LNCAP (cell line): ENCODE results near the gene DECR2.

Experiments used
- CTCF ChIP-seq: fragments of 450-650 bp; IDR thresholded peaks from 2 replicates; pipeline ENCODE4 v1.5.1; 2017; ENCODE audit warnings: mild to moderate bottlenecking

Gene DECR2

DNA sequence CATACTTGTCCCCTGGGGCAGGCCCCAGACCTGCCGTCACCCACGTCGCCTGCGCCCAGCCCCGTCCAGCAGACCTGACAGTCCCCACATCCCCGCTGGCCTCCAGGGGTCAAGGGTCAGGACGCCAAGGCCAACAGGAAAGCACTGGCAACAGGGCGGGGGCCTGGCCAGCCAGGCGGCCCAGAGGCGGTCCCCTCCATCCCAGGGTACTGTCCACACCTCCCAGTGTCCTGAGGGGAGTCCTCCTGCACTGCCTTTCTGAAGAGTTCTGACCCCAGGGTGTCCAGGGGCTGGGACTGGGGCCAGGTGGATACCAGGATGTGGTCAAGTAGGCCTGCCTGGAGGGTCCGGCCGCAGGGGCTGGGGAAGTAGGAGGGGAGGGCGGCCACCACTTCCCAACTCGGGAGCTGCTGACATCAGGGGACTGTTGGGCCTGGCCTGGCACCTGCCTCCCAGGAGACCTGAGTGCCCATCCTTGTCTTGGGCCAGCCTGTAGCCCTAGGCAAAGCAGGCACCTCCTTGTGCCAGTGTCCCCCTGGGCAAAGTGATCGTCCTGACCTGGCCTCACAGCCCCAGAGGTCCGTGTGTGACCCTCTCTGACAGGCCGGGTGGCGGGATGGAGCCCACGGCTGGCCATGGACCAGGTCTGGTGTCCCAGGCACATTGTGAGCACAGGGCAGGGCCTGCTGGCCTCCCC lies 42.5 kb upstream of the DECR2 start:
- TF ChIP-seq CTCF: no peak

DNA sequence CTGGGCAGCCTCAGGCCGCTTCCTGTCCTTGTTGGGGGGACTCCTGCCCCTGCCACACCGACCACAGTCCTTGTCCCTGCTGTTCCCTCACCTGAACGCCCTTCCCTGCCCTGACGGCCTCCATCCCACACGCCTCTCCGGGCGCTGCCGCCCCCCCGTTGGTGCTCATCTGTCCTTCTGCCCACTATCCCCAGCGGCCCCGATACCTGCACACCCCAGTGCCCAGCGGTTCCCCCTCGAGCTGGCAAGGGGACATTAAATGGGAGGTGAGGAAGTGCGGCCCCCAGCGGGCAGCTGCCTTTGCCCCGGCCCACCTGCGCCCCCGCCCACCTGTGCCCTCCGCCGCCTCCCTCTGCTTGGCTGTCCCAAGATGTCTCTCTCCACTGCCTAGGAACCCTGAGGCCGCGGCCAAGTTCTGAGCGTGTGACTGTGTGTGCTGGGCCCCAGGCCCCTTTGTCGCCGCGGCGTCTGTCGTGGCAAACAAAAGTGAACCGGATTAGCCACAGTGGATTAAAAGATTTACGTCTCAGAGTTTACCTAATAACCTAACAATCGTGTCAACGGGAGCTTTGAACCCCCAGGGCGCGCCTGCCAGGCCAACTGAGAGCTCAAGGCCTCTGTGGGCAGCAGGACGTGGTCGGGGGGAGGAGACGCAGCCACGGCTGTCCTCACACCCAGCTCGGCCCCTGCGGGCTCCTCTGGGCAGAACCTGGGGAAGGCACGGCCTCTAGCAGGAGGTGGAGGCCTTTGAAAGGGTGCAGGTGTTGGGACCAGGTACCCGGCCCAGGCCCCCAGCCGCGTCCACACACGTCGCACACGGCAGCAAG lies 41.6 kb upstream of the DECR2 start:
- TF ChIP-seq CTCF: no peak

DNA sequence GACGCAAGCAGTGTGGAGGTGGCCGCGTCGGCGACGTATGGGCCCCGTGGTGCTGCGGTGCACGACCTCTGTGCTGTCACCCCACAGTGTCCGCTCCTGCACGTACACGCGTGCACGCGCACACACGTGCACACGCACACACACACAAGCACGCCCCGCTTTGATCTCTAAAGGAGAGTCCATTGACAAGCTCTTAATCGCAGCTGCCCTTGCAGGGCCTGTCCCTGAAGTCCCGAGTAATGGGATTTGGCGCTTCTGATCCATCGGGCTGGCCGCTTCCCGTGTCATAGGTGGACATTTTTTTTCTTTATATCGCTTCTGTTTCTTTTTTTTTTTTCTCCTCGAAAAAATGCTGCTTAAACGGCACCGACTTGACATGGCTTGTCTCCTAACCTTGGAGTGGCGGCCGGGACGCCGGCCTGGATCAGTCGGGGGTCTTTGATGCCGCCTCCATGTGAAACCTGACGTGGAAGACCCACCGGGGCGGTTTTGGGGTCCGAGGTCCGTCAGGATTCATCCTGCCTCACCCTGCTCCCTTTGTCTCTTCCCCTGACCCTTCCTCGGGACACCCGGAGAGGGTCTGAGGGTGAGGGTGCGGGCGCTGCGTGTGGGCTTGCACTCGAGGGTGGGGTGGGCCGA lies 40.9 kb upstream of the DECR2 start:
- TF ChIP-seq CTCF: no peak

GRCh38 chr16:361341-361871 lies 40.3 kb upstream of the DECR2 start:
- TF ChIP-seq CTCF: no peak

DNA sequence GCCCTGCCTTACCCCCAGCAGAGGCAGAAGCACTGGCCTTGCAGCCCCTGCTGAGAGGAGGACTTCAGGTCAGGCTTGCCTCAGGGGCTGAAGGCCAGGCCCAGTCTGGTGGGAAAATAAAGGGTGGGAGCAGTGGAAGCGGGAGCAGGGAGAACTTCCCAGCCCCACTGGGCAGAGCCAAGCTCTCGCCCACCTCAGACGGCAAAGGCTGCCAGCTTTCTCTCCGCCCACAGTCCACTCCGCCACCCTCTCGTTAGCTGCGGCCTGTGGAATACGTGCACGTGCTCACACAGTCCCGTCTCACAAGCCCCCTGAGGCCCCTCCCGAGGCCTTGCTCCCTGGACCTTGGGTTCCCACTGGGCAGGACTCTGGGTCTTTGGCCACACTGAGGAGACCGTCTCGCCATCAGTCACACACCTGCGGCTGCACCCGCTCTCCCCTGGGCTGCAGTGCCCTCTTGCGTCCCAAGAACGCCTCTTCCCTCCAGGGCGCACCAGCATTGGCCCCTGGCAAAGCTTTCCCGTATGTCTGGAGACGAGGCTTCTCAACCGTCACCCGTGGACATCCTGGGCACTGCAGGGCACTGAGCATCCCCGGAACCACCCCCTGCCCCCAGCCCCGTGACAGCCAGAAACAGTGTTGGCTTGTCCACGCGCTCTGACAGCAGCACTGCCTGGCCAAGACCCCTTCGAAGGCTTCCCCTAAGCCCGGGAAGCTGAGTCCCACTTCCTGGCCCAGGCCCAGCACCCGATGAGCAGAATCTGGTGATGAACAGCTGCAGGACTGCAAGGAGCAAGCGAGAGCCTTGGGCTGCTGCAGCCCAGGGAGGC lies 39.6 kb upstream of the DECR2 start:
- TF ChIP-seq CTCF: peak; percentile 84

DNA sequence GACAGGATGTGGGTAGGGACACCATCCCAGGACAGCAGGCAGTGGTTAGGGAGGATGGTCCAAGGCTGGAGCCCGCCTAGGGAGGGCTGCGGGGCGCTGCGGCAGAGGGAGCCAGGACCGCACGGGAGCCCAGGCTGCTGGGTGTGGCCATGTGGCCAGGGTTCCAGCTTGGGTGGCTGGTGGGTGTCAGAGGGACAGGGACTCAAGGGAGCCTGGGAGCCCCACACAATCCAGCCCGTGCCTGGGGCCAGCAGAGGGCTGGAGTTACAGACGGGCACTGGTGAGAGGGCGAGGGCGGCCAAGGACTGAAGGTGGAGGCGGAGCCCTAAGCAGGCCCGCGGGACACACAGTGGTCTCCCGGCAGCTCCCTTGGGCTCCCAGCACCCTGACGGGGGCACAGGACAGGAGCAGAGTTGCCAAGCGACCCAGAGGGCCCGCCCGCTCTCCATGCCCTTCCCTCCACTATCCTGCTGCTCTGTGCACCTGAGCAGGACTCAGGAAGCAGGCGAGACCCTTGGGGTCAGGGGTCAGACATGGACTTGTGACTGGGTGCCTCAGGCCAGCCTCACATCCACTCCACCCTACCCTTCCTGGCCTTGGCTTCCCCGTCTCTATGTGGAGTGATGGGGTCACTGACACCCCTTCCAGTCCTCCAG lies 38.4 kb upstream of the DECR2 start:
- no peak for TF ChIP-seq CTCF
